ENCODE results near the gene CEP295NL. TPM values are rescaled to one million over a fixed set of nuclear protein-coding genes. Genes with fewer than 3 reads are reported as not detected.

The CEP295NL gene
- total and polyA plus RNA-seq, 2 of the 8 experiments (the other 6 are each of a cell fraction or from before 2014, with no cell fraction given): 0.06 to 2.0 TPM

GRCh38 chr17:78921437-78921971, 18.5 kb upstream of the CEP295NL start:
- Histone ChIP-seq H3K4me2 (ENCODE audit: insufficient read depth in 1 of 2, low read depth in 2 of 2, low read length in 2 of 2) (no peak overlapping the region), H3K27ac (ENCODE audit: low read depth, low read length) (no peak overlapping the region), H2AFZ (ENCODE audit: low read length) (no peak overlapping the region), H3K4me3 (ENCODE audit: extremely low read depth in 1 of 4, insufficient read depth in 2 of 4, low read depth in 3 of 4, low read length in 4 of 4) (no peak overlapping the region), H2BK20ac (ENCODE audit: low read length) (no peak overlapping the region), H2BK15ac (ENCODE audit: low read length) (no peak overlapping the region), H3K27me3 (replicated peaks in 1 of 4; ENCODE audit: control insufficient read depth in 3 of 4, extremely low read depth in 1 of 4, insufficient read depth in 3 of 4, low read length in 3 of 4) (no peaks in the 10 kb centered on the region), H3K23ac (ENCODE audit: insufficient read length) (no peak overlapping the region), H3K36me3 (ENCODE audit: control insufficient read depth in 2 of 4, insufficient read depth in 4 of 4, low read length in 3 of 4) (peaks cover 0 to 3% (median 0%) of the 10 kb centered on the region in 4 experiments; a peak in 1 of 8 replicates), H3K23me2 (ENCODE audit: low read depth, low read length) (peaks cover 11% of the 10 kb centered on the region; the same call in 1 of the 2 replicates), H4K20me1 (replicated peaks in 1 of 2; ENCODE audit: control insufficient read depth in 1 of 2, insufficient read depth in 2 of 2, low read length in 2 of 2) (peaks cover 5 to 32% of the 10 kb centered on the region in 2 experiments), H3K9me3 (ENCODE audit: insufficient read depth in 2 of 2, low read depth in 1 of 2, low read length in 1 of 2) (no peaks in the 10 kb centered on the region), H2AK5ac (ENCODE audit: low read depth, low read length) (no peak overlapping the region), H3K79me2 (ENCODE audit: control insufficient read depth in 1 of 2, insufficient read depth in 2 of 2, low read length in 2 of 2) (peaks cover 0 to 57% of the 10 kb centered on the region in 2 experiments; a peak in 2 of 4 replicates), H2BK12ac (ENCODE audit: low read depth, low read length) (no peak overlapping the region), H2BK5ac (ENCODE audit: low read depth, low read length) (no peak overlapping the region), H3K56ac (replicated peaks; ENCODE audit: insufficient read length, low read depth, low read length) (no peak overlapping the region), H3K9ac (replicated peaks in 1 of 4; ENCODE audit: extremely low read depth in 1 of 4, low read depth in 3 of 4, low read length in 3 of 4) (no peak overlapping the region), H4K91ac (replicated peaks; ENCODE audit: insufficient read length, low read length) (no peak overlapping the region), H3K79me1 (ENCODE audit: low read depth, low read length) (peaks cover 10% of the 10 kb centered on the region), H2BK120ac (replicated peaks; ENCODE audit: low read depth, low read length) (no peak overlapping the region), H3K4ac (replicated peaks; ENCODE audit: insufficient read length, low read depth, low read length) (no peak overlapping the region), H4K8ac (ENCODE audit: extremely low read depth, insufficient read depth, low read length) (no peak overlapping the region), H3K14ac (ENCODE audit: insufficient read length) (no peak overlapping the region), H3K18ac (ENCODE audit: extremely low read depth, low read length) (no peak overlapping the region), H4K5ac (ENCODE audit: insufficient read length, low read depth, low read length) (no peak overlapping the region), H3K4me1 (replicated peaks in 1 of 4; ENCODE audit: control insufficient read depth in 3 of 4, insufficient read depth in 4 of 4, low read length in 3 of 4) (peaks cover 4 to 18% (median 10%) of the 10 kb centered on the region in 4 experiments)
- POLR2A ChIA-PET (ENCODE audit: partially characterized antibody): interaction anchor here (0.7 to 1.1 kb wide), 2 partner anchors 13 to 50 kb away, joined by 3 to 5 read pairs; no protein-coding TSS in a partner anchor
- 95% methylated on average over 8 of the region's 8 CpGs; no CpG with 5 or more reads in 1 of the 2 experiments for WGBS, 2 experiments (ENCODE audit: extremely low coverage in 1 of 2, insufficient coverage in 1 of 2, insufficient read length in 1 of 2, insufficient replicate concordance in 2 of 2, low coverage in 1 of 2, low lambda C conversion rate in 2 of 2, missing lambda C conversion rate in 1 of 2)
- FAIRE-seq (no peak), DNase-seq (ENCODE audit: low read depth in 1 of 2, low spot score in 2 of 2) (no peak)
- CTCF ChIA-PET (ENCODE audit: partially characterized antibody): interaction anchor here (1.0 to 1.3 kb wide), 5 partner anchors 11 to 55 kb away, joined by 3 to 7 read pairs (median 4); no protein-coding TSS in a partner anchor
- TF ChIP-seq, protein P1, sequence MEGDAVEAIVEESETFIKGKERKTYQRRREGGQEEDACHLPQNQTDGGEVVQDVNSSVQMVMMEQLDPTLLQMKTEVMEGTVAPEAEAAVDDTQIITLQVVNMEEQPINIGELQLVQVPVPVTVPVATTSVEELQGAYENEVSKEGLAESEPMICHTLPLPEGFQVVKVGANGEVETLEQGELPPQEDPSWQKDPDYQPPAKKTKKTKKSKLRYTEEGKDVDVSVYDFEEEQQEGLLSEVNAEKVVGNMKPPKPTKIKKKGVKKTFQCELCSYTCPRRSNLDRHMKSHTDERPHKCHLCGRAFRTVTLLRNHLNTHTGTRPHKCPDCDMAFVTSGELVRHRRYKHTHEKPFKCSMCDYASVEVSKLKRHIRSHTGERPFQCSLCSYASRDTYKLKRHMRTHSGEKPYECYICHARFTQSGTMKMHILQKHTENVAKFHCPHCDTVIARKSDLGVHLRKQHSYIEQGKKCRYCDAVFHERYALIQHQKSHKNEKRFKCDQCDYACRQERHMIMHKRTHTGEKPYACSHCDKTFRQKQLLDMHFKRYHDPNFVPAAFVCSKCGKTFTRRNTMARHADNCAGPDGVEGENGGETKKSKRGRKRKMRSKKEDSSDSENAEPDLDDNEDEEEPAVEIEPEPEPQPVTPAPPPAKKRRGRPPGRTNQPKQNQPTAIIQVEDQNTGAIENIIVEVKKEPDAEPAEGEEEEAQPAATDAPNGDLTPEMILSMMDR (IDR thresholded peaks at IDR 0.05; ENCODE audit: control extremely low read depth in 1 of 3, insufficient read depth in 1 of 3, low read depth in 1 of 3, low read length in 3 of 3): no peak
- TF ChIP-seq ATF3 (IDR thresholded peaks at IDR 0.05; ENCODE audit: insufficient read depth, low read depth, low read length) (no peak), JUND (IDR thresholded peaks at IDR 0.05; ENCODE audit: low read length) (no peak), PHF8 (conservative IDR thresholded peaks at IDR 0.05; ENCODE audit: low read depth, low read length) (no peak), YY1 (IDR thresholded peaks at IDR 0.05; ENCODE audit: low read depth, low read length) (no peak), EP300 (IDR thresholded peaks at IDR 0.05; ENCODE audit: borderline replicate concordance in 1 of 2, low read depth in 2 of 2, low read length in 2 of 2) (no peak), TEAD4 (IDR thresholded peaks at IDR 0.05; ENCODE audit: low read depth, low read length) (no peak)

Measured in H1 (cell line).